HepG2 (cell line): Measurements from ENCODE around the gene MAPK13. TPM values are rescaled to one million over a fixed set of nuclear protein-coding genes. Genes with fewer than 3 reads are reported as not detected.

Source experiments
- AKAP8 ChIP-seq: sonication (generic); formaldehyde crosslinking; IDR thresholded peaks from 2 replicates; pipeline ENCODE4 v1.5.1; 2020; ENCODE audit warnings: mild to moderate bottlenecking, missing genetic modification reagents
- FOXK1 ChIP-seq: sonication (generic); formaldehyde crosslinking; IDR thresholded peaks from 2 replicates; pipeline ENCODE4 v1.4.0; 2020; ENCODE audit warnings: low read depth, missing genetic modification reagents, borderline replicate concordance
- HDAC1 ChIP-seq: sonication (generic); formaldehyde crosslinking; IDR thresholded peaks from 2 replicates; pipeline ENCODE4 v1.5.1; 2020; ENCODE audit warnings: mild to moderate bottlenecking, missing genetic modification reagents
- TOE1 ChIP-seq: sonication (generic); formaldehyde crosslinking; IDR thresholded peaks from 2 replicates; pipeline ENCODE4 v1.4.0; 2020; ENCODE audit warnings: mild to moderate bottlenecking, missing genetic modification reagents
- TRIM22 ChIP-seq: fragments of 450-650 bp; IDR thresholded peaks from 2 replicates; pipeline ENCODE4 v1.6.1; 2017
- ZMYM4 ChIP-seq: sonication (generic); formaldehyde crosslinking; IDR thresholded peaks from 2 replicates; pipeline ENCODE4 v1.8.1; 2023; ENCODE audit warnings: mild to moderate bottlenecking, missing genetic modification reagents
- ZNF550 ChIP-seq: sonication (generic); formaldehyde crosslinking; IDR thresholded peaks from 2 replicates; pipeline ENCODE4 v1.4.0; 2020; ENCODE audit warnings: mild to moderate bottlenecking, missing genetic modification reagents, borderline replicate concordance
- ZNF724P ChIP-seq: sonication (generic); formaldehyde crosslinking; IDR thresholded peaks from 2 replicates; pipeline ENCODE4 v1.8.0; 2022; ENCODE audit warnings: missing genetic modification reagents, borderline replicate concordance
- ZSCAN20 ChIP-seq: sonication (generic); formaldehyde crosslinking; IDR thresholded peaks from 2 replicates; pipeline ENCODE4 v1.4.0; 2020; ENCODE audit warnings: missing genetic modification reagents, mild to moderate bottlenecking, borderline replicate concordance
- ZSCAN29 ChIP-seq: sonication (generic); formaldehyde crosslinking; conservative IDR thresholded peaks from 2 replicates; pipeline ENCODE4 v1.4.0; 2020; ENCODE audit warnings: mild to moderate bottlenecking, missing genetic modification reagents
- polyA plus RNA-seq, 8 experiments: library from polyadenylated mRNA; depleted of rRNA in 3 of 8; stranded (reverse) in 7 of 8; unstranded in 1 of 8; fragments of >200 nt; fragmentation: Illumina TruSeq in 4 of 8; extraction: Trizol in 4 of 8; gene quantifications; 2 replicates each; pipeline versions ENCODE4 v1.2.1 to v1.2.3, GENCODE V29; 2011 to 2016; ENCODE audit warnings: low read depth in 4 of 8, missing spikeins in 1 of 8, mixed read lengths in 1 of 8; ENCODE audit not compliant: insufficient read depth in 1 of 8
- total RNA-seq, 5 experiments: library from RNA; depleted of rRNA; stranded (reverse); fragments of >200 nt; fragmentation: Illumina TruSeq; extraction: Trizol; gene quantifications; 2 replicates each; pipeline ENCODE4 v1.2.3, GENCODE V29; 2016; ENCODE audit warnings: low read depth in 1 of 5

MAPK13 gene
- total and polyA plus RNA-seq, 2 of the 13 experiments (the other 11 are each of a cell fraction or from before 2014, with no cell fraction given): 12.7 to 43.4 TPM

DNA sequence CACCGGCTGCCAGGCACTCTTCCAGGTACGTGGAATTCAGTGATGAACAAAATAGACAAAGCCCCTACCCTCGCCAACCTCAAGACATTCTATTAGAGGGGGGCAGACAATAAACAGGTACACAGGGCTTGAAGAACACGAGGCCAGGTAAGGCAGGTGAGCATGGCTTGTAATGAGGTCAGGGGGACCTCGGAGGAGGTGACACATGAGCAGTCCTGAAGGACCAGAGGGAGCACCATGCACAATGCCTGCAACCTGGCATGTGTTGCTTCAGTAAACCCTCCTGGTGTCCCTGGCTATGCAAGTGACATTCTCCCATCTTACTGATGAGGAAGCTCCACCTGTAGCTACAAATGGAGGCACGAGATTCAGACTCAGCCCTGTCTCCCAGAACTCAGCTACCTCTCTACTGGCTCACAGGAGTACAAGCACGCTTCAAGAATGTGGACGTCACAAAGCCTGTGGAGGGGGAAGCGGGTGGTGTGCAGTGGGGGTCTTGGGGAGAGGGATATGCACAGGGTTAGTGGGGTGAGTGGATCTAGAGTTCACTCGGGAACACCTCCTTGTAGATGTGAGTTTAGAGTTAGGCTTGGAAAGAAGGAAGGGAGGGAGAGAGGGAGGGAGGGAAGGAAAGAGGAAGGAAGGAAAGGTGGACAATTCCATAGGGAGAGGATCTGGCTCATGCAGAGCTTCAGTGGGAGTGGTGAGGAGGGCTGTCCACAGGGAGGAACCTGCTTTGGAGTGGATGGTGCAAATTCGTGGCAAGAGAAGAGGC lies 7.6 kb upstream of the MAPK13 start (continued):
- TF ChIP-seq TRIM22 (no peak), ZNF724P (CRISPR knock-in tag) (no peak), TOE1 (no peak), AKAP8 (no peak), HDAC1 (no peak), FOXK1 (CRISPR knock-in tag) (no peak), ZSCAN20 (CRISPR knock-in tag) (no peak), ZSCAN29 (no peak), ZMYM4 (CRISPR knock-in tag) (0 out of 2 replicates have a peak, but pooled peaks have one; percentile 1), ZNF550 (CRISPR knock-in tag) (no peak)
